Liver (tissue), 9 donors: ENCODE data around the gene COP1. TPM values are rescaled to one million over a fixed set of nuclear protein-coding genes. Genes with fewer than 3 reads are reported as not detected.

ENCODE experiments used
- DNase-seq: peaks from one replicate; pipeline ENCODE4 v3.0.0-alpha.2; 2017; ENCODE audit warnings: low spot score
- H3K27ac ChIP-seq, 2 donors: one replicate each; pipeline ENCODE4 v1.7.0; 2013; ENCODE audit warnings: inconsistent platforms in 2 of 2, low read length in 2 of 2, control low read depth in 1 of 2, low read depth in 1 of 2, mild to moderate bottlenecking in 1 of 2
- H3K27me3 ChIP-seq, 4 donors: one replicate each; pipeline versions ENCODE4 v1.6.1 to v1.7.0; 2013; ENCODE audit warnings: low read length in 3 of 4, inconsistent platforms in 1 of 4, mild to moderate bottlenecking in 1 of 4, moderate library complexity in 1 of 4; ENCODE audit not compliant: control insufficient read depth in 4 of 4, insufficient read depth in 4 of 4
- H3K36me3 ChIP-seq, 4 donors: one replicate each; pipeline versions ENCODE4 v1.6.1 to v1.7.0; 2013; ENCODE audit warnings: low read length in 3 of 4, mild to moderate bottlenecking in 3 of 4, low read depth in 1 of 4, moderate library complexity in 1 of 4; ENCODE audit not compliant: control insufficient read depth in 4 of 4, insufficient read depth in 3 of 4
- H3K4me1 ChIP-seq, 4 donors: one replicate each; pipeline versions ENCODE4 v1.6.1 to v1.7.0; 2013; ENCODE audit warnings: low read length in 3 of 4, mild to moderate bottlenecking in 3 of 4, moderate library complexity in 1 of 4; ENCODE audit not compliant: control insufficient read depth in 4 of 4, insufficient read depth in 4 of 4
- H3K4me3 ChIP-seq, 3 donors: one replicate each; pipeline versions ENCODE4 v1.6.1 to v1.7.0; 2013; ENCODE audit warnings: low read length in 3 of 3, control low read depth in 1 of 3, low read depth in 1 of 3, mild to moderate bottlenecking in 1 of 3
- H3K9ac ChIP-seq, 2 donors: one replicate each; pipeline ENCODE4 v1.7.0; 2013; ENCODE audit warnings: low read length in 2 of 2, mild to moderate bottlenecking in 2 of 2, moderate library complexity in 2 of 2, control low read depth in 1 of 2, low read depth in 1 of 2
- H3K9me3 ChIP-seq, 4 donors: one replicate each; pipeline versions ENCODE4 v1.6.1 to v1.7.0; 2013; ENCODE audit warnings: low read length in 3 of 4; ENCODE audit not compliant: control insufficient read depth in 4 of 4
- CTCF ChIP-seq: fragments of 150-350 bp; IDR thresholded peaks from 2 replicates; pipeline ENCODE4 v1.5.1; 2017; ENCODE audit warnings: improper control_type of control experiment, low read depth, low read length; ENCODE audit not compliant: missing input control
- FOXA1 ChIP-seq: IDR thresholded peaks from 2 replicates; pipeline ENCODE4 v1.6.1; 2016; ENCODE audit warnings: antibody characterized with exemption
- FOXA2 ChIP-seq: IDR thresholded peaks from 2 replicates; pipeline ENCODE4 v1.6.1; 2016; ENCODE audit warnings: antibody characterized with exemption
- GABPA ChIP-seq, 2 donors: IDR thresholded peaks in 1 of 2; conservative IDR thresholded peaks in 1 of 2; 2 replicates each; pipeline ENCODE4 v1.6.1; 2016; ENCODE audit warnings: antibody characterized with exemption in 2 of 2, mild to moderate bottlenecking in 1 of 2, moderate library complexity in 1 of 2
- HNF4A ChIP-seq, 2 donors: conservative IDR thresholded peaks; 2 replicates each; pipeline ENCODE4 v1.6.1; 2016; ENCODE audit warnings: antibody characterized with exemption in 2 of 2, mild to moderate bottlenecking in 2 of 2
- JUND ChIP-seq, 2 donors: IDR thresholded peaks; 2 replicates each; pipeline ENCODE4 v1.6.1; 2016; ENCODE audit warnings: antibody characterized with exemption in 2 of 2
- NR2F2 ChIP-seq: IDR thresholded peaks from 2 replicates; pipeline ENCODE4 v1.6.1; 2016; ENCODE audit warnings: antibody characterized with exemption
- RAD21 ChIP-seq, 2 donors: IDR thresholded peaks; 2 replicates each; pipeline ENCODE4 v1.6.1; 2016; ENCODE audit warnings: antibody characterized with exemption in 2 of 2, mild to moderate bottlenecking in 2 of 2
- RXRA ChIP-seq, 2 donors: IDR thresholded peaks; 2 replicates each; pipeline ENCODE4 v1.6.1; 2017 to 2018; ENCODE audit warnings: antibody characterized with exemption in 2 of 2, mild to moderate bottlenecking in 1 of 2
- SP1 ChIP-seq: IDR thresholded peaks from 2 replicates; pipeline ENCODE4 v1.6.1; 2018; ENCODE audit warnings: antibody characterized with exemption, mild to moderate bottlenecking
- WGBS: extraction: QIAGEN DNeasy Blood & Tissue Kit; methylation state at CpG from one replicate; pipeline ENCODE4 v1.1.7; 2013; 5-methylcytosine and 5-hydroxymethylcytosine counted together
- polyA plus RNA-seq, 2 donors: library from polyadenylated mRNA; stranded (reverse) in 1 of 2; unstranded in 1 of 2; fragments of 200-250 nt in 1 of 2; fragments of >200 nt in 1 of 2; fragmentation: Nextera tagmentation in 1 of 2; extraction: Ambion mirVana in 1 of 2; gene quantifications; one replicate each; pipeline versions ENCODE4 v1.2.1 to v1.2.3, GENCODE V29; 2013 to 2015
- total RNA-seq, 2 donors: library from RNA; depleted of rRNA; stranded (reverse); fragments of >200 nt; gene quantifications; one replicate each; pipeline ENCODE4 v1.2.3, GENCODE V29; 2014
- TF ChIP-seq, protein P1 (sequence below): IDR thresholded peaks from 2 replicates; pipeline ENCODE4 v1.6.1; 2016; ENCODE audit warnings: antibody characterized with exemption
- TF ChIP-seq, protein P2 (sequence below): IDR thresholded peaks from 2 replicates; pipeline ENCODE4 v1.6.1; 2016; ENCODE audit warnings: antibody characterized with exemption, mild to moderate bottlenecking
- donor health status: healthy.
- donor health status: healthy.
- donor health status: healthy.
- donor health status: healthy.
- donor health status: healthy.

Gene COP1
- total and polyA plus RNA-seq, 4 donors = 14.7 to 35.7 (median 22.5) TPM

DNA sequence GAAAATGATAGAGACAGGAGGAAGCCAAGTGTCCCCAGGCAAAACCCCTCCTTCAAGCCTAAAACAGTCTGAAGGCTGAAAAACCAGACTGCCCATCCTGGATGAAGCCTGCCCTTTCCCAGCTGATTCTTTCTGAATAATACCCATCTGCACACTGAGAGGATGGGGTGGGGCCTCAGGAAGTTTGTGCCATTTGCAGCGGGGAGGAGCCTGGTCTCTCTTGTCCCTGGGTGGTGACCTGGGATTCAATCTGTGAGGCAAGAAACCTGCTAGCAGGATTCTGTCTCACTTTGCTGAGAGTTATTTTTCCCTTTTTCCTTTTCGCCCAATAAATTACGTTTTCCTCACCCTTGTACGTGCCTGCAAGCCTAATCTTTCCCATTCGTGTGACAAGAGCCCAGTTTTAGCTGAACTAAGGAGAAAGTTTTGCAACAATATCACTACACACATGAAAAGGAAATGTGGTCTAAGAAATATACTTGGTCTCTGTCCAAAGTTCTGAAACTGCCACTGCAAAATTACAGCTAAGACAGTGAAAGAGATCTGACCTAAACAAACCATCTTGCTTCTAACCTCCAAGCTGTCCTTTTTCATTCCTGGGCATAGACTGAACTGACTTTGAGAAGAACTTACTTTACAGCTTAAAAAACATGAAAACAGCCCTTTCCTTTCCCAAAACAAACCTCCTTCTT is 105.0 kb downstream of the COP1 start:
- no peak for DNase-seq
- H3K27me3 ChIP-seq = no peaks in the 10 kb centered on the region
- 95% methylated on average over 5 of the region's 5 CpGs for WGBS
- H3K4me1 ChIP-seq = no peaks in the 10 kb centered on the region
- H3K9ac ChIP-seq = no peak overlapping the region
- no peak overlapping the region for H3K4me3 ChIP-seq
- peaks cover 8 to 42% (median 24%) of the 10 kb centered on the region in 4 donors for H3K36me3 ChIP-seq
- H3K27ac ChIP-seq = no peak overlapping the region
- peaks cover 7 to 30% (median 26%) of the 10 kb centered on the region in 4 donors for H3K9me3 ChIP-seq
- TF ChIP-seq, protein P1, sequence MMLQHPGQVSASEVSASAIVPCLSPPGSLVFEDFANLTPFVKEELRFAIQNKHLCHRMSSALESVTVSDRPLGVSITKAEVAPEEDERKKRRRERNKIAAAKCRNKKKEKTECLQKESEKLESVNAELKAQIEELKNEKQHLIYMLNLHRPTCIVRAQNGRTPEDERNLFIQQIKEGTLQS = no peak
- TF ChIP-seq, protein P2, sequence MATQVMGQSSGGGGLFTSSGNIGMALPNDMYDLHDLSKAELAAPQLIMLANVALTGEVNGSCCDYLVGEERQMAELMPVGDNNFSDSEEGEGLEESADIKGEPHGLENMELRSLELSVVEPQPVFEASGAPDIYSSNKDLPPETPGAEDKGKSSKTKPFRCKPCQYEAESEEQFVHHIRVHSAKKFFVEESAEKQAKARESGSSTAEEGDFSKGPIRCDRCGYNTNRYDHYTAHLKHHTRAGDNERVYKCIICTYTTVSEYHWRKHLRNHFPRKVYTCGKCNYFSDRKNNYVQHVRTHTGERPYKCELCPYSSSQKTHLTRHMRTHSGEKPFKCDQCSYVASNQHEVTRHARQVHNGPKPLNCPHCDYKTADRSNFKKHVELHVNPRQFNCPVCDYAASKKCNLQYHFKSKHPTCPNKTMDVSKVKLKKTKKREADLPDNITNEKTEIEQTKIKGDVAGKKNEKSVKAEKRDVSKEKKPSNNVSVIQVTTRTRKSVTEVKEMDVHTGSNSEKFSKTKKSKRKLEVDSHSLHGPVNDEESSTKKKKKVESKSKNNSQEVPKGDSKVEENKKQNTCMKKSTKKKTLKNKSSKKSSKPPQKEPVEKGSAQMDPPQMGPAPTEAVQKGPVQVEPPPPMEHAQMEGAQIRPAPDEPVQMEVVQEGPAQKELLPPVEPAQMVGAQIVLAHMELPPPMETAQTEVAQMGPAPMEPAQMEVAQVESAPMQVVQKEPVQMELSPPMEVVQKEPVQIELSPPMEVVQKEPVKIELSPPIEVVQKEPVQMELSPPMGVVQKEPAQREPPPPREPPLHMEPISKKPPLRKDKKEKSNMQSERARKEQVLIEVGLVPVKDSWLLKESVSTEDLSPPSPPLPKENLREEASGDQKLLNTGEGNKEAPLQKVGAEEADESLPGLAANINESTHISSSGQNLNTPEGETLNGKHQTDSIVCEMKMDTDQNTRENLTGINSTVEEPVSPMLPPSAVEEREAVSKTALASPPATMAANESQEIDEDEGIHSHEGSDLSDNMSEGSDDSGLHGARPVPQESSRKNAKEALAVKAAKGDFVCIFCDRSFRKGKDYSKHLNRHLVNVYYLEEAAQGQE = peak; percentile 53

GRCh38 chr1:176098560-176098959 is 108.5 kb downstream of the COP1 start:
- TF ChIP-seq JUND (IDR thresholded peaks at IDR 0.05) = no peak
- TF ChIP-seq, protein P1 = no peak
- TF ChIP-seq FOXA2 = no peak
- TF ChIP-seq, protein P2 = no peak
- no peak for TF ChIP-seq RXRA (IDR thresholded peaks at IDR 0.05)
- TF ChIP-seq RAD21 (IDR thresholded peaks at IDR 0.05) = no peak
- TF ChIP-seq SP1 = no peak
- no peak for DNase-seq
- no peaks in the 10 kb centered on the region for H3K4me1 ChIP-seq
- WGBS = 99% methylated on average over 2 of the region's 2 CpGs
- peaks cover 4 to 39% (median 31%) of the 10 kb centered on the region in 4 donors for H3K36me3 ChIP-seq
- H3K27ac ChIP-seq = no peak overlapping the region
- H3K4me3 ChIP-seq = peak overlapping the region in 1 of 3 donors; percentile 21
- no peaks in the 10 kb centered on the region for H3K27me3 ChIP-seq
- H3K9ac ChIP-seq = no peak overlapping the region
- peaks cover 7 to 38% (median 34%) of the 10 kb centered on the region in 4 donors for H3K9me3 ChIP-seq

DNA sequence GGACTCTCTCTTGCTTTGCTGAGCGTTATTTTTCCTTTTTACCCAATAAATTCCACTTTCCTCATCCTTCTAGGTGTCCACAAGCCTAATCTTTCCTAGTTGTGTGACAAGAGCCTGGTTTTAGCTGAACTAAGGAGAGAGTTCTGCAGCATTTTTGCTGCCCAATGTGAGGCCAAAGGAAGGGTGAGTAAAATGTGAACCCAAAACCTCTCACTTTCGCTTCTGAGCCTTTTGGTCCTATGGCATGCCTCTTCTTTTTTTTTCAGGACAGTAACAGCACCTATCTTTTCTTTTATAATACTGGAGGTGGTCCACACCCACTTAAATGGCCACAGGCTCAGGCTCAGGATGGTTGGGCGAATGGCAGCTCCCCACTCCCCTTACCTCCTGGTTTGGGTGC is 111.1 kb downstream of the COP1 start:
- H3K36me3 ChIP-seq = peaks cover 3 to 39% (median 24%) of the 10 kb centered on the region in 4 donors
- no peak for DNase-seq
- TF ChIP-seq CTCF (no peak), SP1 (no peak), RAD21 (IDR thresholded peaks at IDR 0.05) (no peak), RXRA (IDR thresholded peaks at IDR 0.05) (no peak), HNF4A (conservative IDR thresholded peaks at IDR 0.05) (no peak), FOXA1 (no peak), GABPA (IDR thresholded peaks at IDR 0.05 in 1 of 2, conservative IDR thresholded peaks at IDR 0.05 in 1 of 2) (no peak), NR2F2 (no peak)
- TF ChIP-seq, protein P1 = no peak

More for the DNA sequence above, 111.1 kb downstream of the COP1 start:
- Histone ChIP-seq H3K27ac (no peak overlapping the region), H3K4me3 (peak overlapping the region in 1 of 3 donors; percentile 15), H3K9me3 (peaks cover 7 to 34% (median 28%) of the 10 kb centered on the region in 4 donors), H3K4me1 (no peaks in the 10 kb centered on the region), H3K9ac (no peak overlapping the region), H3K27me3 (no peaks in the 10 kb centered on the region)
- 97% methylated on average over 3 of the region's 3 CpGs for WGBS
